ENCODE data around the gene MMP17.
A peak's percentile ranks its signal among the peaks of the same experiment; 100 is the strongest.
"Not testable (repeated sequence)": the region's sequence is repeated elsewhere in the genome, so short reads cannot be mapped to it uniquely, and the experiment has no call there.

MMP17 gene

GRCh38 chr12:131867471-131867870 lies 39.3 kb downstream of the MMP17 start:
- DNase-seq: no peak

- no peak for DNase-seq
Observed at GRCh38 chr12:131867891-131868675, 39.9 kb downstream of the MMP17 start.

- DNase-seq: no peak
Observed at GRCh38 chr12:131869871-131870418, 41.8 kb downstream of the MMP17 start.

GRCh38 chr12:131871677-131872076 lies 43.5 kb downstream of the MMP17 start:
- DNase-seq: no peak

- peak in 1 of 2 donors; percentile 38 for DNase-seq
Observed at GRCh38 chr12:131872154-131873051, 44.2 kb downstream of the MMP17 start.

- DNase-seq: no peak
Observed at GRCh38 chr12:131873293-131873692, 45.1 kb downstream of the MMP17 start.

- not testable (repeated sequence) for DNase-seq
Observed at GRCh38 chr12:131874972-131875371, 46.8 kb downstream of the MMP17 start.

- not testable (repeated sequence) for DNase-seq
Observed at GRCh38 chr12:131877216-131877615, 49.0 kb downstream of the MMP17 start.

- not testable (repeated sequence) for DNase-seq
Observed at GRCh38 chr12:131878436-131878835, 50.2 kb downstream of the MMP17 start.

GRCh38 chr12:131882804-131883520 lies 54.8 kb downstream of the MMP17 start:
- peak in 1 of 2 donors; percentile 21 for DNase-seq

GRCh38 chr12:131883521-131883900 lies 55.3 kb downstream of the MMP17 start:
- DNase-seq: no peak

- DNase-seq: not testable (repeated sequence)
Observed at GRCh38 chr12:131885076-131885475, 56.9 kb downstream of the MMP17 start.

GRCh38 chr12:131885543-131886057 lies 57.4 kb downstream of the MMP17 start:
- DNase-seq: no peak

- DNase-seq: not testable (repeated sequence)
Observed at GRCh38 chr12:131891722-131892121, 63.5 kb downstream of the MMP17 start.

GRCh38 chr12:131892711-131893604 lies 64.8 kb downstream of the MMP17 start:
- DNase-seq: no peak

- DNase-seq: peak in 1 of 2 donors; percentile 7
Observed at GRCh38 chr12:131893605-131894312, 65.6 kb downstream of the MMP17 start.

GRCh38 chr12:131894313-131894860 lies 66.2 kb downstream of the MMP17 start, which contains the start of gene ULK1:
ULK1 (plus strand) TSS chr12:131894622; CDS start chr12:131895002, 380 bp downstream.
- peak; percentile 91 for DNase-seq

GRCh38 chr12:131894981-131895639 lies 66.9 kb downstream of the MMP17 start:
- no peak for DNase-seq

GRCh38 chr12:131895640-131896079 lies 67.5 kb downstream of the MMP17 start:
- DNase-seq: no peak
